ENCODE results near the gene WDR13.
A peak's percentile ranks its signal among the peaks of the same experiment; 100 is the strongest.
"Not testable (repeated sequence)": the region's sequence is repeated elsewhere in the genome, so short reads cannot be mapped to it uniquely, and the experiment has no call there.

Gene WDR13

GRCh38 chrX:48595929-48596328, 1.4 kb upstream of the WDR13 start:
- DNase-seq, result no peak

DNA sequence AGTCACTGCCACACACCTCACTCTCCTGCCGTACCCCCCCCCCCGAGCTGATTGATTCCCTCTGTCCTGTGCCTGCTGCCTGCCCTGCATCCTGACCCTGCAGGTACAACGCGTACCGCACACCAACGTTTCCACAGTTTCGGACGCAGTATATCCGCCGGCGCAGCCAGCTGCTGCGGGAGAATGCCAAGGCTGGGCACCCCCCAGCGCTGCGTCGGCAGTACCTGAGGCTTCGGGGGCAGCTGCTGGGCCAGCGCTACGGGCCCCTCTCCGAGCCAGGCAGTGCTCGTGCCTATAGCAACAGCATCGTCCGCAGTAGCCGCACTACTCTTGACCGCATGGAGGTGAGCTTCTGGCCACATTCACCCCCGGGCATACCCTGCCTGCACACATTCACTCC, 1.3 kb downstream of the WDR13 start:
- DNase-seq, result no peak

GRCh38 chrX:48599341-48599740, 2.0 kb downstream of the WDR13 start:
- DNase-seq, result no peak

DNA sequence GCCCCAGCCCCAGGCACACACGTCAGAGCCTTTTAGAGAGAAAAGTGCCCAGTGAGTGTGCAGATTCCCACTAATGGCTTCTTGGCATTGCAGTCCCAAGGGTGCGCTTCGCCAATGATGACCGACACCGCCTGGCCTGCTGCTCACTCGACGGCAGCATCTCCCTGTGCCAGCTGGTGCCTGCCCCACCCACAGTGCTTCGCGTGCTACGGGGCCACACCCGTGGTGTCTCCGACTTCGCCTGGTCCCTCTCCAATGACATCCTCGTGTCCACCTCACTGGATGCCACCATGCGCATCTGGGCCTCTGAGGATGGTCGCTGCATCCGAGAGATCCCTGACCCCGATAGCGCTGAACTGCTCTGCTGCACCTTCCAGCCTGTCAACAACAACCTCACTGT, 2.9 kb downstream of the WDR13 start:
- no peak for DNase-seq

GRCh38 chrX:48601741-48602394, 4.6 kb downstream of the WDR13 start:
- DNase-seq, result no peak

DNA sequence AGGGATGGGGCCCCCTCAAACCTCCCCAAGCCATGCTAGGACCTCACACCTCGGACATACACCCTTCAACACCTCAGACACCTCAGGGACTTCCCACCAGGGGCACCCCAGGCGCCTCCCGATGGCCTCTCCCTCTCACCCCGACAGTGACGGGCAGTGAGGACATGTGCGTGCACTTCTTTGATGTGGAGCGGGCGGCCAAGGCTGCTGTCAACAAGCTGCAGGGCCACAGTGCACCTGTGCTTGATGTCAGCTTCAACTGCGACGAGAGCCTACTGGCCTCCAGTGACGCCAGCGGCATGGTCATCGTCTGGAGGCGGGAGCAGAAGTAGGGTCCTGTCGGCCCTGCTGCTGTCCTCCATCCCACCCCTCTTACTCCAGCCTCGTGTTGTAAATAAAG, 7.4 kb downstream of the WDR13 start:
- no peak for DNase-seq

DNA sequence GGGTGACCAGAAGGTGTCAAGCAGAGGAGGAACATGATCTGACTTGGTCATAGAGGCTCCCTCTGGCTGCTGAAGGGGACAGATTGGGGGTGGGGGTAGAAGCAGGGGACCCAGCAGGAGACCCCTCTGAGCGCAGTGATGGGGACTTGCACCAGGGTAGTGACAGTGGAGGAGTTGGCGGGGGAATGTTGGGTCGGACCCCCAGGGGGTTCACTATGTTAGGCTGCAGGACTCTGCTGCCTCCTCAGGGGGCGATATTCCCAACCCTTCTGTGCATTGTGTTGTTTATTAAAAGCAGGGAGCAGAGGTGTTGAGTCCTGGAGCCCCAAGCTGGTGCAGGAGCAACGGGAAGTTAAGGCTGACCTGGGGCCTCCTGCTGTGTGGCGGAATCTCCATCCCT, 8.8 kb downstream of the WDR13 start:
- DNase-seq, result no peak

DNA sequence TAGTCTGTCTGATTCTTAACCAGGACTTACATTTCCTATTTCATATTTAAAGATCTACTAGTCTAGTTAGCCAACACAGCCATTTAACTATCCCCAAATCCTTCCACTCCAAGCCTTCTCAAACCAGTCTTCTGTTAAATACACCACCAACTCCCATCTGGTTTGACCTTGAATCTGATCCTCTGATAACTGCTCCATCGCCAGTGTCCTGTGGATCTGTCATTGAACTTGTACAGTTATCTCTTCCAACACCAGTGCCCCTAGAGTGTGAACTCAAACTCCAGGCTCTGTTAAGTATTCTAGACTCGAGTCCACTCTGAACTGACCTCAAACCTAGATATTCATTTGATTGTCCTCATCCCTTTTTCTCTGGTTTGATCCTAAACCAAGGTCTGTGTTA, 14.4 kb downstream of the WDR13 start:
- DNase-seq, result no peak

DNA sequence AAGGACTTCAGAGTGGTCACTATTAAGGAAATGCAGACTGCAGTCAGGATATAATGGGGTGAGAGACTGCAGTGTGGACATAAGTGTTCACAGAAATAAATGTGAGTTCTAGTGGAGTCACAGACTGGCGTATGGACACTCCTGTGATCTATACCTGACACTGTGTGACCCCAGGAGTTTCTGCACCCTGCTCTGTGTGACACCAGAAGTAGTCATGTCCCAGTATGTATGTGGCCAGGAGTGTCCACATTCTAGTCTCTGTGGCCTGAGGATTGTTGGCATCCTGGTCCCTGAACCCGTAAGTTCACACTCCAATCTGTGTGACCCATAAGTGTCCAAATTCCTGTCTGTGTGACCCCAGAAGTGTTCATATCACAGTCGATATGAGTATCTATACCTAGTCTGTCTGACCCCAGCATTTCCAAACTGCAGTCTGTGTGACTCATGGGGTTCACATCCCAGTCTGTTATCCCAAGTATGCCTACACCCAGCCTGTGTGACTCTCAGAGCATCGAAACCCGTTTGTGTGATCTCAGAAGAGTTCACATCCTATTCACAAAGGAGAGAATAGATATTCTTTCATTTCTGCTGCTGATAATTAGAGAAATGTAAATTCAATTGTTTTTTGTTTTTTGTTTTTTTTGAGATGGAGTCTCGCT, 16.3 kb downstream of the WDR13 start:
- no peak for DNase-seq

DNA sequence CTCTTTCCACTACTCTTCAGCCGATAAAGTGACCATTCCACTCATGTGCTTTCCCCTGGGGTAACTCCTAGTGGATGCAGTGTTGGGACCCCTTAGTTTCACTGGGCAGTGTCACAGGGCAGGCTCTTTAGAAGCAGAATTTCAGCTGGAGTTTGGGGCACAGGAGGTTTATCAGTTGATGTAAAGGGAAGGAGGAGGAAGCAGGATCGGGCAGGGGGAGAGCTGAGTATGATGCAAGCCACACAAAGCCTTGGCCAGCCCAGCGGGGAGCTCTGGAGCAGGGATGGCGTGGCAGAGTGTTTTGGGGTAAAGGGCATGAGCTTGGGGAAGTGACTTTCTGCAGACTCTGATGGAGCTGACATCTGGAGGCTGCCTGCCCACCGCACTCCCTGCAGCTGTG, 19.3 kb downstream of the WDR13 start:
- DNase-seq, result no peak

DNA sequence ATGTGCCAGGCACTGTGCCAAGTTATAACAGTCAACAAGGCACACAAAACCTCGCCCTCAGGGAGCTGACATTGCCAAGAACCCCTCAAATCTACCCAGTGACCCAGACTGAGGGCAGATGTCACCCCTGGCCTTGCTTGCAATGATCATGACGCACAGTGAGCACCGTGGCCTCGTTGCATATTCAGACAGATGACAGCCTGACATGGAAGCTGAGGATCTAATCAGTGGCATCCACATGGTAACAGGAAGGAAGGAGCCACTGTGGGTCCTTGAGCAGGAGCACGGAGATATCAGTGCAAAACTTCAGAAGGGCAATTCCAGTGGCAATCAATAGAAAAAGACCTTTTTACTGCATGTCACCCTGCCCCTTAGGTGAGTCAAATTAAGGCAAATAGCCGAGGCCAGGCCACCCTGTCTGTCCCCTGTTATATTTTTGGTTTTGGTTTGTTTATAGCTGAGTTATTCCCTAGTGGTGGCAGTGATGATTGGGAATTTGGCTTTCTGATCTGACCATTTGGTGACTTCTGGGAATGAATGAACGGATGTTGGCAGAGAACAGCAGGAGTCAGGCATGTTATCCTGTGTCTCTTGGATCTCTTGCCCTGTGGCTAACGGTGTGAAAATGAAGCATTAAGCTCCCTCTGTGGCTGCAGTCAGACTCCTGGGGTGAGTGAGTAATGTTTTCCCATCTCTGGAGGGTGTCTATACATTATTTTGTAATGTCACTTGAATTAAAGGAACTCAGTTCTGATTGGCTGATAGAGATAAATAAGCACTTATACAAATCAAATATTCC, 20.4 kb downstream of the WDR13 start:
- no peak for DNase-seq

DNA sequence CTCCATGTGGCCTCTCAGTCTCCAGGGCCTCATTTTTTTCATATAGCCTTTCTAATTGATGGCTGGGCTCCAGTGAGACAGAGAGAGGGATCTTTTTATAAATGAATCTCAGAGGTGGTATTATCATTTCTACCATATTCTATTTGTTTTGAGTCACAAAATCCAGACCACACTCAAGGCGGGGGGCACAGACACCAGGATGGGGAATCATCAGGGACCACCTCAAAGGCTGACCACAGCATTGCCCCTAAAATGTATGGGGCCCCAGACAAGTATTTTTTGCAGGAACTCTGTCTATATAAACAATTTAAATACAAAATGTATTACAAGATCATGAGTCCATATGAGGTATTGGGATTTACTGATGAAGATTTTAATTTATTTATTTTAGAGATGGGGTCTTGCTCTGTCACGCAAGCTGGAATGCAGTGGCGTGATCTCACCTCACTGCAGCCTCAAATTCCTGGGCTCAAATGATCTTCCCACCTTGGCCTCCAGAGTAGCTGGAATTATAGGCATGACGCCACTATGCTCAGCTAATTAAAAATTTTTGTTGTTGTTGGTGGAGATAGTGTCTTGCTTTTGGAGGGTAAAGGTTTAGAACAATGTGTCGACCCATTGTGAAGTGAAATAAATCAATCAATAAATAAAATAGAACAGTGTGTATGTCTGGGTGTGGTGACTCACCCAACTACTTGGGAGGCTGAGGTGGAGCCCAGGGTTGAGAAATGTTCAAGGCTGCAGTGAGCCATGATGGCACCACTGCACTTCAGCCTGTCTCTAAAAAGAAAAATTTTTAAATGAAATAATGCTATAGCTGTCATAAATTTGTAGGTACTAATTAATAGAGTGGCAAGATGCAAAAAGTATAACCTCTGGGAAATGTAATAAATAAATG, 29.4 kb downstream of the WDR13 start:
- no peak for DNase-seq

GRCh38 chrX:48631376-48632090, 34.2 kb downstream of the WDR13 start:
- DNase-seq, result peak; percentile 42

GRCh38 chrX:48632207-48632606, 34.9 kb downstream of the WDR13 start:
- DNase-seq, result no peak

GRCh38 chrX:48636301-48636700, 39.0 kb downstream of the WDR13 start:
- DNase-seq, result no peak

DNA sequence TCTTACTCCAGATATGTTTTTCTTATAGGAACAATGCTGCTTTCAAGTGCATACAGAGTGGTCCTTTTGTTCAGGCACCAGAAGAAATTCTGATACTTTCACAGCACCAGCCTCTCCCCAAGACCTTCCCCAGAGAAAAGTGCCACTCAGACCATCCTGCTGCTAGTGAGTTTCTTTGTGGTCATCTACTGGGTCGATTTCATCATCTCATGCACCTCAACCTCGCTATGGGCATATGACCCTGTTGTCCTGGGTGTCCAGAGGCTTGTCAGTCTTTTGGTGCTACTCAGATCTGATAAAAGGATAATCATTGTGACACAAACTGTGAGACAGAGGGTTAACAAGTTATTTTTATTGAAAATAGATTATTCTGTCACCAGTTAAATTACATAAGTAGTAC, 39.5 kb downstream of the WDR13 start:
- DNase-seq, result no peak

DNA sequence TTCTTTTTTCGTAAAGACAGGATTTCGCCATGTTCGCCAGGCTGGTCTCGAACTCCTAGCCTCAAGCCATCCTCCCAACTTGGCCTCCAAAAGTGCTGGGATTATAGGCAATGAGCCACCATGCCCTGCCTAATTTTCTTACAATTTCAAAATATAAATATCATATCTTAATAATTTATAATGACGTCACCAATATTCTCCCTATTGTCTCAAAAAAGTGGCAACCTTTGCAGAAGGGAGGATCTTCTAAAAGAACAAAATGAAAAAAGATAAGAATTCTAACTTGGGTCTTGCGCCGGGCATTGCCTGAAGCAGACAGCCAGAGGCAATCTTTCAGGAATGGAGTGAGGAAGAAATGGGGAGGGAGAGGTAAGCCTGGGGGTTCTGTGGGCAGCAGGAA, 48.4 kb downstream of the WDR13 start:
- DNase-seq, result no peak

GRCh38 chrX:48648336-48648751, 51.1 kb downstream of the WDR13 start:
- peak; percentile 29 for DNase-seq

DNA sequence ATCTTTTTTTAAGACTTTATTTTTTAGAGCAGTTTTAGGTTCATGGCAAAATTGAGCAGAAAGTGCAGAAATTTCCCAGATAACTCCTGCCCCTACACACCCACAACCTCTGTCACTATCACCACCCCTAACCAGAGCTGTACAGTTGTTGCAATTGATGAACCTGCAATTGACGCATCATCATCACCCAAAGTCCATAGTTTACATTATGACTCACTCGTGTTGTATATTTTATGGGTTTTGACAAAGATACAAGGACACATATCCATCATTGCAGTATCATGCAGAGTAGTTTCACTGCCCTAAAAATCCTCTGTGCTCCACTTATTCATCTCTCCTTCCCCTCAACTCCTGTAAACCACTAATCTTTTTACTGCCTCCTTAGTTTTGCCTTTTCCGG, 51.8 kb downstream of the WDR13 start:
- DNase-seq, result no peak

DNA sequence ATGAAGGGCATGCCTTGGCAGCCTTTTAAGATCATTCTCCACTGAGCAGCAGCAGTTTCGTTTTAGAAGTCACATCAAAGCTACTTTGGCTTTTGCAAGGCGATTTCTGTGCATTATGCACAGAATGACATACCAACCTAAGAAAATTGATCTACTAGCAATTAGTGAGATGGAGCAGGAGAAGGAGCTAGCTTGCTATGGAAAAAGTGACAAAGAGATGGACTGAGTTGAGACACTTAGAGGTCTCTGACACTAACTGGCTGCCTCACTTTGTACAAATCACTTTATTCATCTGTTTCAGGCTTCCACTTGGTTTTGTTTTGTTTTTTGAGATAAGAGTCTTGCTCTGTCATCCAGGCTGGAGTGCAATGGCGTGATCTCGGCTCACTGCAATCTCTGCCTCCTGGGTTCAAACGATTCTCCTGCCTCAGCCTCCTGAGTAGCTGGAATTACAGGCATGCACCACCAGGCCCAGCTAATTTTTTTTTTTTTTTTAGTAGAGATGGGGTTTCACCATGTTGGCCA, 54.8 kb downstream of the WDR13 start:
- DNase-seq, result not testable (repeated sequence)

GRCh38 chrX:48654746-48655145, 57.5 kb downstream of the WDR13 start:
- DNase-seq, result not testable (repeated sequence)

All from activated naive CD4-positive, alpha-beta T cell treated with anti-CD3 and anti-CD28 coated beads, Interleukin-2, amount 50 U/mL, for 16 hours (primary cell).